NCI-H2029 (cell line): ENCODE data around the gene NPAS1.
"Not testable (repeated sequence)": the region's sequence is repeated elsewhere in the genome, so short reads cannot be mapped to it uniquely, and the experiment has no call there.

Experiments used
- DNase-seq: peaks from one replicate; lab custom pipeline; 2025; lab: John Stamatoyannopoulos, UW

Gene NPAS1

DNA sequence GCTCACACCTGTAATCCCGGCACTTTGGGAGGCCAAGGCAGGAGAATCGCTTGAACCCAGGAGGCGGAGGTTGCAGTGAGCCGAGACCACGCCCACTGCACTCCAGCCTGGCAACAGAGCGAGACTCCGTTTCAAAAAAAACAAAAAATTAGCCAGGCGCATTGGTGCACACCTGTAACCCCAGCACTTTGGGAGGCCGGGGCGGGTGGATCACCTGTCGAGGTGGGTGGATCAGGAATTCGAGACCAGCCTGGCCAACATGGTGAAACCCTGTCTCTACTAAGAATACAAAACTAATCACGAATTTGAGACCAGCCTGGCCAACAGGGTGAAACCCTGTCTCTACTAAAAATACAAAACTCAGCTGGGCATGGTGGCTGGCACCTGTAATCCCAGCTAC, 58.7 kb downstream of the NPAS1 start:
- DNase-seq = not testable (repeated sequence)

DNA sequence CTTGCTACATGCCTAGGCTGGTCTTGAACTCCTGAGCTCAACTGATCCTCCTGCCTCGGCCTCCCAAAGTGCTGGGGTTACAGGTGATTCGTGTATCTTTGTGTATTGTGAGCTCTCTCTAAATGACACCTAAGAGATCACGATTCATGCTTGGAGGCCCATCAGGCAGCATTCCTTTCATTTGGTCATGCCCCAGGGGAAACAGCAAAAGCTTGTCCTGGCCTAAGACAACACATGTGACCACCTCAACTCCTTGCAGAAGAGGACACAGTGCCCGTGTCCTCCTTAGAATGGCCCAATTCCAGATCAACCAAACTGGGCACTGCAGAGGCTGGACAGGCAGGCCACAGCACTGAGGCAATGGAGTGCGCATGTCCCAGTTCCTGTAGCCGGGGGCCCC, 61.5 kb downstream of the NPAS1 start:
- DNase-seq = no peak

GRCh38 chr19:47082493-47082892, 62.9 kb downstream of the NPAS1 start:
- DNase-seq = no peak

DNA sequence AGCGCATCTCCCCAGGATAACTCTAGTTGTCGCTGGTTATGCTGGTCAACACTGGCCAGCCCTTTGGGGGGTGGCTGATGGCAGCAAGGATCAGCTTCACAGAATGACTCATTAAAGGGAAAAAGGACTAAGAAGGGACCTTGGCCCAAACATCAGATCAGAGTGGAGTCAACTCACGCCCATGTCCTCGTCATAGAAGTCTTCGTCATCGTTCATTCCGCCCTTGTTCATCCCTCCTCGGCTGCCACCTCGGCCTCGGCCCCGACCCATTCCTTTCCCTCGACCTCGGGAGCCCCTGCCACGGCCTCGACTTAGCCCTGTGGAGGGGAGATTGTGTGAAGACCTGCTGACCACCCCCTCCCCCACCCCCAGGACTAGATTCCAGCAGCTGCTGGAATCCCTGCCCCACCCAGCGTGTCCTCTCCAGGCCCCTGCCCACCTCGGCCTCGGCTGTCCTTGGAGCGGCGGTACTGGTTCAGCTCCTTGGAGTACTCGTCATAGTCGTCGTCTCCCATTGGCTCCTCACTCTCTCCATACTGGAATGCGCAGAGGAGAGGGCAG, 65.3 kb downstream of the NPAS1 start:
- no peak for DNase-seq

DNA sequence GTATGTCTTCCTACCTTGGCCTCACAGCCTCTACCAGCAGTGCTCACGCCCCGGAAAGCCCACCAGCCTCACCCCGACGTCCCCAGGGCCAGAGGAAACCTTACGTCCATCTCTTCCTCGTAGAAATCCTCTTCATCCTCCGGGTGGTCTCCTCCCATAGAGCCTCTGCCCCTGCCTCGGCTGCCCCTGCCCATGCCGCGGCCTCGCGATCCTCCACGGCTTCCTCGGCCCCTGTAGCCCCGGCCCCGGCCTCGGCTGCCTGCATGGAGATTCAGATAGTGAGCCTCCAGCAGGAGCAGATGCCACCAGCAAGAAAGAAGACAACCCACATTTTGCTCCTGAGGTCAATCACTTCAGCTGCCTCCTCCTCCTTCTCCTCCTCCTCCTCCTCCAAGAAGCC, 66.6 kb downstream of the NPAS1 start:
- DNase-seq = no peak

DNA sequence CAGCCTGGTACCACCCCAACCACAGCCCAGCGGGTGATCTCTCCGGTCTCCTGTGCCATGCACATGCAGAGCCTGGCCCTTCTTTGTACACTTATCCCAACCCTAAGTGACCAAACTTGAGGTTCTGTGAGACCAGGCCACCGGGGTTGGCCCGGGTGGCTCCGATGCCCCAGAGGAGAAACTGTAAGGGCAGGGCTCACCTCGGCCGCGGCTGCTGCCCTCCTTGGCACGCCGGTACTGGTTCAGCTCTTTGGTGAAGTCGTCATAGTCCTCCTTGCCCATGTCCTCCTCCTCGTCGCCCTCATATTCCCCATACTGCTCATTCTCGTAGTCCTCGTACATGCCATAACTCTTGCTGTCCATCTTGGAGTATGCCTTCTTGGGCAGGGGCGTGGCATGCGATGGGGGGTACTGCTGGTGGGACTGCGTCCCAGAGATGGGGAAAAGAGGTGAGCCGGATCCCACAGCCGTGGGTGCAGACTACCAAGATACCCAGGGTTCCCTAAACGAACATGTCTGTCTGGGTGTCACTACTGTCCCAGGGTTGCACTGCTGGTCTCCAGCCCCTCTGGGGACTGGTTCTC, 70.2 kb downstream of the NPAS1 start:
- no peak for DNase-seq

DNA sequence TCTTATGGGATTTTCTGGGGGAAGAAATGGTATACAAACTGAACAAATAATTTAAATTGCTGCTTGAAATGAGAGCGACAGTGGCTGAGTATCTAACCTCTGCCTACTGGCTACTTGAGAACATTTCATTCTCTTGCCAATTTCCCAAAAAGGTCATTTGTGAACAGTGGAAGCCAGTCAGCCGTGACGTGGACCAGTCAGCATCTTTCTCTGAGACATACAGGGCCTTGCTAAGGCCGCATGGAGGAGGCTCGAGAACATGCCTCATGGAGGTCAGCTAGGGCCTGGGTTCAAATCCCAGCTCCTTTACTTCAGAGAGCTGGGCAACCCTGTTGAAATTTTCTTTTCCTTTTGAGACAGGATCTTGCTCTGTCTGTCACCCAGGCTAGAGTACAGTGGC, 73.6 kb downstream of the NPAS1 start:
- peak; percentile 7 for DNase-seq

DNA sequence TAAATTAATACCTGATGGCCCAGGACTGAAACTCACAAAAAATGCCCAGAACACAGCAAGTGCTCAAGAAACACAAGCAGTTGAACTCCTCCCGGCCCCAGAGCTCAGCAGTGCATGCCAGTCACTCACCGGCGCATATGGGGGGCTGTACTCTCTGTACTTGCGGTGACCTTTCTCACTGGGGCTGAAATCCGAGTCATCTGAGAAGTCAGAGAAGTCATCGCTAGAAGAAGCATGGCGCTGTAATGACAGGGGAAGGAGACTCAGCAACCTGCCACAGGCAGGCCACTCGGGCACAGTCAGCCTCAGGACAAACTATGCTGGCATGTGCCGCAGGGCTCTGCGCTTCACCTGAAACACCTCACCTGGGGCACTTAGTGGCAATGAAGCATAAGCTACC, 74.2 kb downstream of the NPAS1 start:
- no peak for DNase-seq

GRCh38 chr19:47094557-47095475, 75.2 kb downstream of the NPAS1 start:
- DNase-seq = no peak
